Left colon (tissue), 2 donors: Measurements from ENCODE around the gene NAALAD2. TPM values are rescaled to one million over a fixed set of nuclear protein-coding genes. Genes with fewer than 3 reads are reported as not detected.
A peak's percentile ranks its signal among the peaks of the same experiment; 100 is the strongest.
"Not testable (repeated sequence)": the region's sequence is repeated elsewhere in the genome, so short reads cannot be mapped to it uniquely, and the experiment has no call there.

ENCODE experiments used
- ATAC-seq: fragments of 200-7000 bp; cut with Tn5 transposase; one replicate; pipeline ENCODE4 v1.9.1; 2020; ENCODE audit warnings: mild to moderate bottlenecking, moderate library complexity
- DNase-seq, 2 donors: peaks; one replicate each; pipeline ENCODE4 v3.0.0-alpha.2; 2020
- intact Hi-C, 2 donors: fragments of 100-400 bp; cut with DNase I in 1 of 2; cut with micrococcal nuclease in 1 of 2; formaldehyde crosslinking; loops; one replicate each; pipeline versions ENCODE4 v1.11.2 to v1.14.0; 2022; cut with DNase I, micrococcal nuclease
- total RNA-seq, 2 donors: library from RNA; stranded (reverse); fragmentation: NEBNext Ultra II Directional; extraction: Animal tissue kit (Norgen Biotek cat#: 25700); gene quantifications; one replicate each; pipeline ENCODE4 v1.2.1, GENCODE V29; 2021
- donor health status: DM: no; HTN: no; CAD: no.
- donor health status: DM: yes; HTN: yes; CAD: no.

NAALAD2 gene
- total RNA-seq, 2 donors from 2014 or later: 0.15 to 0.89 TPM

- DNase-seq (no peak), ATAC-seq (no peak)
- intact Hi-C loops: no loop called here
These were observed 95.3 kb downstream of the NAALAD2 start for GRCh38 chr11:90229791-90230190.

GRCh38 chr11:90234977-90235376 lies 100.5 kb downstream of the NAALAD2 start:
- intact Hi-C loops: no loop called here
- peak; percentile 76 for ATAC-seq
- no peak for DNase-seq

DNA sequence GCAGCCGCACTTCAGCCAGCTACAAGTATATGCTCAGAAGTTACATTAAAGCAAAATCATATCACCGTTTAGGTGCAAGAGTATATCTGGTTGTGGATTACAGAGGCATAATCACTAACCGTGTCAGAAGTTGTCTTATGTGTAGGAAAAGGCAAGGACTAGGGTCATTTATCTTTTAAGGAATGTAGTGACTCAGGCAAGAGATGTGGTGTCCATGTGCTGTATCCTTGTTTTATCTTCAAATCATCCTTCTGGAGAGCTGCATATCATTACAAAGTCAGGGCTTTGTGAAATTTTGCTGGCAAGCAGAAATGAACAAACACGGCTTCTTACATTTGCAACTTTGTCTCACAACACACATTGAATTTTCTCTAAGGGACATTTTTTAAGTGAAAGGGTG lies 101.1 kb downstream of the NAALAD2 start:
- ATAC-seq (no peak), DNase-seq (no peak)
- intact Hi-C loops: no loop called here

DNA sequence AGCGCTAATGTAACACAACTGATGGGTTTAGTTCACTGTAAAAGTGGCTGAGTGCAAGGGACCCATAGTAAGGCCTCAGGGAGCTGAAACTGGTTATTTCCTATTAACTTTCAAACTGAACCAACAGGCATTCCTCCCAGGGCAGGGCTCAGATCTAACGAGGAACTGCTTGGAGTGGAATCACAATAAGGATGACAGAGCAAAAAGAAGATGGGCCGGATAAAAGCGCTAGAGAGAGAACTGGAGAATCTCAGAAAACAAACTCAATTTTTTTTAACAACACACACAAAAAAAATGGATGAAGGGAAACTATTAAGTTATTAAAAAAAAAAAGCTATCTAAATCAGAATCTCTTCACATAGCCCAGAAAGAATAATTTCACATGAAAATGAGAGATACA lies 102.5 kb downstream of the NAALAD2 start:
- ATAC-seq: no peak
- intact Hi-C loops: no loop called here
- no peak for DNase-seq

- ATAC-seq, intact Hi-C loops, DNase-seq: not testable (repeated sequence)
These were observed 105.6 kb downstream of the NAALAD2 start for GRCh38 chr11:90239967-90240636.

GRCh38 chr11:90241414-90241813 lies 107.0 kb downstream of the NAALAD2 start:
- no peak for ATAC-seq
- intact Hi-C loops: no loop called here

More at GRCh38 chr11:90241414-90241813, 107.0 kb downstream of the NAALAD2 start:
- no peak for DNase-seq

Other genes starting within 250 kb of the NAALAD2 start
- not detected for gene TRIM49D1, start 212.4 kb upstream of the NAALAD2 start, total RNA-seq
- not detected for gene TRIM49D2, start 210.6 kb upstream of the NAALAD2 start, total RNA-seq
- gene TRIM64, start 168.6 kb upstream of the NAALAD2 start, total RNA-seq: not detected
- not detected for gene TRIM49C, start 103.6 kb upstream of the NAALAD2 start, total RNA-seq
- gene UBTFL1, start 48.7 kb upstream of the NAALAD2 start, total RNA-seq: not detected
- gene CHORDC1, start 88.4 kb downstream of the NAALAD2 start, total RNA-seq: 10 to 100 TPM; 17.3 to 18.4 TPM